GM11168 (cell line): Measurements from ENCODE around the gene TMEM92.

ENCODE experiments used
- in situ Hi-C: fragments of 300-500 bp; cut with MboI; formaldehyde crosslinking; loops from one replicate; pipeline ENCODE4 v1.12.0; 2022; ENCODE audit warnings: low sequenced_read_pairs; ENCODE audit not compliant: unreplicated experiment

The TMEM92 gene

DNA sequence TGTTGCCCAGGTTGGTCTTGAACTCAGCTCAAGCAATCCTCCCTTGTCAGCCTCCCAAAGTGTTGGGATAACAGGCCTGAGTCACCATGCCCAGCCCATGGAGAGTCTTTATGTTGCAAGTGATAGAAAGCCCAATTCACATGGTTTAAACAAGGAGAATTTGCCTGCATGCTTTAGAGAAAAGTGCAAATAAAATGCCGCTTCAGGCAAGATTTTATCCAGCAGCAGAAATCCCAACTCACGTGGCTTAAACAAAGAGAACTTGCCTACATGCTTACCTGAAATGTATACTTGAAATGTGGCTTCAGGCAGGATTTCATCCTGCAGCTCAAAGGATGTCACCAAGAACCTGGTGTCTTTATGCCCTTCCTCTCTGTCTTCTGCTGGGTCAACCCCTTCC is 42.9 kb downstream of the TMEM92 start:
- in situ Hi-C loops, result no loop called here

- in situ Hi-C loops, result no loop called here
Observed at GRCh38 chr17:50318501-50319285, 44.4 kb downstream of the TMEM92 start.

- in situ Hi-C loops, result no loop called here
Observed at GRCh38 chr17:50319306-50320004, 45.2 kb downstream of the TMEM92 start.

- in situ Hi-C loops, result no loop called here
Observed at GRCh38 chr17:50322271-50322670, 48.0 kb downstream of the TMEM92 start.

GRCh38 chr17:50323060-50323459 is 48.8 kb downstream of the TMEM92 start:
- in situ Hi-C loops, result no loop called here

- in situ Hi-C loops, result no loop called here
Observed at GRCh38 chr17:50325906-50326305, 51.6 kb downstream of the TMEM92 start.

- in situ Hi-C loops, result no loop called here
Observed at GRCh38 chr17:50326831-50327364, 52.6 kb downstream of the TMEM92 start.

DNA sequence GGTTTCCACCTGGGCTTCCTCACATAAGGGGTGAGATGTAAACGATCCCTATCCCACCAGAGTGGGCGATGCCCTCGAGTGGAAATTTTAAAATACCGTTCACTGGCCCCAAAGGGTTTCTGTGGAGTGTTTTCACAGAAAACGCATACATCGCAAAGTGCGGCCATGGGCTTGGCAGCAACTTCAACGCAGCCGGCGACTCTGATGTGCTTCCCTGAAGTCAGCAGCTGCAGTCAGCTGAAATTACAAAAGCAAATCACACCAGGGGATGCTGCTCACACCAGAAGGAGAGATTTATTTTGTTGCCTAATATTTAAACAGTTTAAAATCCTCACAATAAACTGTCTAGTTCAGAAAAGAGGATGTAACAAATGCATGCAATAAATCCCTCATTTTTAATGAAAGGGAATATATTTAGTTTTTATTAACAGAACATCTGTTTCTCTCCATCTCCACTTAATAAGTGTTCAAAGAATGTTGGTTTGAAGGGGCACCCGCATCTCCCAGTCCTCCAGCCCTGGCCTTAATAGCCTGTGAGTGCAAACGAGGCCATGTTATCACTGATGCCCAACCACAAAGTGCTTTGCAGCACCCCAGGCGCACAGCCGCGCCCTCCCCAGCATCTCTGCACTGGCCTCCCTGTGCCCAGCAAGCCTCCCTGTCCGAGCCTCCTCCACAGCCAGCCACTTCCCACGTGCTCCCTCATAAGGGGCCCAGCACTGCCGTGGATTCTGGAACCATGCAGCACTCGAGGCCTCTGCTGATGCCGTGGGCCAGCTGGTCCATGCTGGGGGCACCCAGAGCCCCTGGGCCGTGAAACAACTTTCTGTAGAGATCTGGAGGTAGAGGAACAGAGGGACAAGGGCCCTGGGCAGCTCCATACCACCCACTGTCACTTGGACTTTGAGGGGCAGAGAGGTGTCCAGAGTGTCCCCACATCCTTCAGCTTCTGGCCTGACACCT is 54.4 kb downstream of the TMEM92 start:
- in situ Hi-C loops, result no loop called here

DNA sequence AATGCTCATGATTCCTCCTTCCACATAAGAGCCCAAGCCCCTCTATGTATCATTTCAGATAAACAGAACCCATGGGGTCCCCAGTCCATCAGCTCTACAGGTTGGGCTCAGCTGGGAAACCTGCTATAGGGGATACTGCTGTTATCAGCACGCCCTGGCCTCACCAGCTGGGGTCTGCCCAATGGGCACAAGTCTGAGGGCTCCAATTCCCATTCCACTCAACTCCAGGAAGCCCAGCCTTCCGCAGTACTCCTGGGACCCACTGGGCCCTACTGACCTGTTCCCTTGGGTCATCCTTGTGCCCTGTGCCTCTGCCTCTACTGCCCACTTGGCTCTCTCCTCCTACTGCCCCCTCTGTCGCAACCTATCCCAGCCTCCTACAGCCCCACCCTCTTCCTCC is 55.5 kb downstream of the TMEM92 start:
- in situ Hi-C loops, result no loop called here

DNA sequence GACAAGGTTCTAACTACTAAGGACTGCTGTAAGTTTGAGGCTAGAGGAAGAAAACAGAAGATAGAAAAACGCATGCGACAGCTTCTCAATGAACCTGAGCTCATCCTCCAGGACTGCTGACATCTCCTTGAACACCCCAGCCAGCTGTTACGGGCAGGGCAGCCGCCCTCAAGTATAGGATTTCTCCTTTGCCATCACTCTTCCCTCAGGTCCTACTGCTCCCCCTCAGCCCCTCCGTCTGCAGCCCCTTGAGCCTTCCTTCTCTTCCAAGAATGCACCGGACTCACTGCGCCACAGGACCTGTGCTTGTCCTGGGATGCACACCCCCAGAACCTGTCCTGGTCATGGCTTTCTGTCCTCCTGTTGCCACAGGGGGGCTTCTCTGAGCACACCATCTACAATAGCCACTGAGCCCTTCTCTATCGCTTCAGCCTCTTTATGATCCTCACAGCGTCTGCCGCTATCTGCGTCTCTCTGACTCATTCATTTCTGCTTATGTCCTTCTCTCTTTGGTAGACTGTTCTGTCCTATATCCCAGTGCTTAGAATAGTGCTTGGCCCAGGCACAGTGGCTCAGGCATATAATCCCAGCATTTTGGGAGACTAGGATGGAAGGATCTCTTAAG is 56.0 kb downstream of the TMEM92 start:
- in situ Hi-C loops, result no loop called here
